DMS53 treated with DMSO at 0.1 percent for 48 hours (cell line): ENCODE data around the gene BCO2.

Source experiments
- DNase-seq: peaks from one replicate; lab custom pipeline; 2025; ENCODE audit not compliant: unreplicated experiment; lab: John Stamatoyannopoulos, UW

BCO2 gene

DNA sequence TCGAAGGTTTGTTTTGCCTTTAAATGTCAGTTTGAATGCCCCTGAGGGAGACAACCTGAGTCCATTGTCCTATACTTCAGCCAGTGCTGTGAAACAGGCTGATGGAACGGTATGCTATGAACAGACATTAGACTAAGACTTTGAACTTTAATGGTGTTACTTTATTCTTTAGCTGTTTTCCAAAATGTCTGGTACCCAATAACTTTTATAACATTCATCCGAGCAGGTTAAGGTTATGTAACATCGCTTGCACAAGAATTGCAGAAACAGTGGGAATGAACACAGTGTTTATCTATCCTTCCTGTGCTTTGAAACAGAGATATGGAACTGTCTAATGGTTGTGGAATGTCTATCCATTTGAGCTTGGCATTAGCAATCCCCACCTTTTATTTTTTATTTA is 38.4 kb downstream of the BCO2 start:
- DNase-seq, result no peak

- DNase-seq, result no peak
These were observed 40.3 kb downstream of the BCO2 start for GRCh38 chr11:112215621-112216020.

DNA sequence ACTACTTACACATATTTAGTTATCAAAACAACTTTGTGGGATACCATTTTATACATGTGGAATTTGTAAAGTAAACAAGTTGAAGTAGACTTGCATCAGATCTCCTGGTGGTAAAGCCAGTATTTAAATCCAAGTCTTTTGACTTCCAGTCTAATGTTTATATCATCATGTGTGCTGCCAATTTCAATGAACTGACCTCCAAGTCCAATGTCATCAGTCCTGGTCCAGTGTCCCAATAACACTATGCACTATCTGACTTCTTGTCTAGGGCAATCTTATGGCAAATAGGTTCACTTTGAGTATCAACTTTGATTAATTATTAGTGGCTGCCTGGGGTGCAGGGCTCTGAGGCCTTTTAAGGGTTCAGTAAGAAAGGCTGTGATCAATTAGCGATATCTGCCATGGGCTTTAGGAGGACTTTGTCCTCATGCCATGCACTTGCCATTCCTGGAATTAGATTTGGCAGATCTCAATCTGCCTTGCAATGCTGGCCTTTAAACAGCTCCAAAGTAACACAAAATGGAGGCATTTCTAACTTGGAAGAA is 41.3 kb downstream of the BCO2 start:
- no peak for DNase-seq

GRCh38 chr11:112219476-112220232 is 44.3 kb downstream of the BCO2 start:
- peak; percentile 75 for DNase-seq

DNA sequence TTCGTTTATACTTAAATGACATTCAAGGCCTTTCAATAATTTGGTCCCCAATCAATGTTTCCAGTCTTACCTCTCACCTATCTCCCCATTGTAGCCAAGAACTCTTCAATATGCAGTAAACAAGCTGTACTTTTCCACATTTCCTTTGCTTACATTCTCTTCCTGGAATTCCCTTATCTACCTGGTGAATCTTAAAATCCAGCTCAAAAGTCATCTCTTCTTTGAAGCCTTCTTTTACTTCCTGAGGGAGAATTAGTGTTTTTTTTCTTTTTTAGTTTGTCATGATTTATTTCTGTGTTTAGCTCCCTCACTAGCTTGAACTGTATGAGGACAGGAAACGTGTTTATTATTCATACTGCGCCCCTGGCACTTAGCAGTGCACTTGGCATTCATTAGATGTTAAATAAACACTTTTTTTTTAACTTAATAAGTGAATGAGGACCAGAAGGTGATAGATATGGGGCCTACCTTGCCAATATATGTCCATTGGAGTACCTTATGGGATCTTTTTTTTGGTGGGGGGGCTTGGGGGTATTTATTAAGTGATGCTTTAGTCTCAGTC is 46.0 kb downstream of the BCO2 start:
- no peak for DNase-seq

DNA sequence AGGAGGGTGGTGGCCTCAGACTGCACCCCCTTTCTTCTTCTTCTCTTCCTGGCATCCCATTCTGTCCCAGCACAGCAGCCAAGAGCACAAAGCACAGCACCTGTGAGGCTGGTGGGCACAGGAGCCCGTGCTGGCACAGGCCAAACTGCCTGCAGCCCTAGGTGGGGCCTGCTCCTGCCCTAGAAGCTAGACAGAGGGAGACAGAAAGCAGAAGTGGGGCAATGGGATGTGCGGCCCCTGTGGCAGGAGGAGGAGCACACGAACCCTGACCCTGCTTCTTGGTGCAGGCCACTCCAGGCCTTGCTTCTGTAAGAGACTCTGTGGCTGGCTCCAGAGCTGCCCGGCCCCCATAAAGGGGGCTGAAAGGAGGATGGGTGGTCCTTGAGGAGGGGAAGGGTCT is 47.0 kb downstream of the BCO2 start:
- no peak for DNase-seq

GRCh38 chr11:112223121-112223520 is 47.8 kb downstream of the BCO2 start:
- no peak for DNase-seq

DNA sequence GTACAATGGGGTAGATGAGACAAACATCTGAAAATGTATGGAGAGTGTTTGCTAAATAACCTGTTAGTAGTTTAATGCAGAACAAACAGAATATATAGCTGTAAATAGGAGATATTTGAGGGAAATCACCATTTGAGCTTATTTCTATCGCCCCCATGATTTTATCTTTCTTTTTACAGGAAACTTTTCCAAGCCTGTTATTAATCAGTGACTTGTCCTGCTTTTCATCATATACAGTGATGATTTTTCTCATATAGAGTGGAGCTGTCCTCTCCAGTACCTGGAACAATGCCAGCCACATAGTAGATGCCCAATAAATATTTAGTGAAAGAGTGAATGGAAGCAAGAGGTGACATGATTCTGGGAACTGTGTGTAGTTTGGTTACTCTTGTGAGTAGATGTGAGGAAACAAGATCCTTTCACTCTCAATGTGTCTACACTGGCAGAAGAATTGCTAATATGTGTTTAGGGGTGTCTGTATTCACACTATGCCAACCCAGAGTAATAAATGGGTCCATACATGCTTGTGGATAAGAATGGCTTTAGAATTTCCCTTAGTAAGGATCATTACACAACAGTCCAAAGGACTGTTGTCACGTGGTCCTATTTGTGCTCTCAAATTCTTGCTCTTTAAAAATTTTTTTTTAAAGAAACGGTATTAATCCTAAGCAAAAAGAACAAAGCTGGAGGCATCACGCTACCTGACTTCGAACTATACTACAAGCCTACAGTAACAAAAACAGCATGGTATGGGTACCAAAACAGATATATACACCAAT is 48.6 kb downstream of the BCO2 start:
- no peak for DNase-seq

DNA sequence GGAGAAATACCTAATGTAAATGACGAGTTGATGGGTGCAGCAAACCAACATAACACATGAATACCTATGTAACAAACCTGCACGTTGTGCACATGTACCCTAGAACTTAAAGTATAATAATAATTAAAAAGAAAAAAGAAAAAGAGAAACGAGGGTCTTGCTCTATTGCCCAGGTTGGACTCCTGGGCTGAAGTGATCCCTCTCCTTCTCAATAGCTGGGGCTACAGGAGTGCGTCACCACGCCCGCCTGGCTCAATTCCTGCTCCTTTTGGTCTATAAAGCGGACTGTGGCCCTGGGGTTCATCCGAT is 50.4 kb downstream of the BCO2 start:
- DNase-seq, result no peak

DNA sequence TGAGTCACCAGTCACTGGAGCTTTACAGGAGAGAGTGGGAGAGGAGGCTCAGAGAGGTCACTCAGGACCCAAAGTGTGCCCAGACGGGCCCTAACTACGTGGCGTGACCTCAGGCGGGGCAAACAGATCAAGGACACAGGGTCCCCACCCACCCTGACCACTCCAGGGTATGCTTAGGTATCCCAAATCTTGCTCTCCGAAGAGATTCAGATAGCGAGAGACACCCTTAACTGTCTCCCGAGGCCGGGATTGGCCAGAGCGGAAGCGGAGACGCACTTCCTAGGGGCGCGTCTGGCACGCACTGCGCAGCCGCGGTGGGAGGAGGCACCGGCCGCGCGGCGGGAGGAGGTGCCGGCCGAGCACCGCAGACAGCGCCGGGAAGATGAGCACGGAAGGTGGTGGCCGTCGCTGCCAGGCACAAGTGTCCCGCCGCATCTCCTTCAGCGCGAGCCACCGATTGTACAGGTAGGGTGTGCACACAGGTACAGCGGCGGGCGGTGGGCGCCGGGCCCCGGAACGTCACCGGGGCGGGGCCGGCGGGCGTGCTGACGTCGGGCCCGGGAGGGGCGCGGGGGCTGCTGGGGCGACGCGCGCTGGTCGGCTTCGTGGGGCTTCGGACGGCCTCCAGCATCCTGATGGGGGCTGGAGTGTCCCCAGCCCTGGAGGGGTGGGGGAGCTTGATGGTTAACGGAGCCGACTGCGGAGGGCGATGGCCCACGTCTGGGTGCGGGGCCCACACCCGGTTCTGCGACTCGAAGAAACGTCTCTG is 50.9 kb downstream of the BCO2 start, which contains the start of gene PTS:
Gene PTS, plus strand, starts transcription at position 367 of the 769 bp plus-strand sequence. Its CDS starts 16 bp downstream, at position 383.
- DNase-seq, result peak; percentile 86

- DNase-seq, result no peak
These were observed 51.6 kb downstream of the BCO2 start for GRCh38 chr11:112226831-112227401.

GRCh38 chr11:112227471-112227870 is 52.2 kb downstream of the BCO2 start:
- no peak for DNase-seq

DNA sequence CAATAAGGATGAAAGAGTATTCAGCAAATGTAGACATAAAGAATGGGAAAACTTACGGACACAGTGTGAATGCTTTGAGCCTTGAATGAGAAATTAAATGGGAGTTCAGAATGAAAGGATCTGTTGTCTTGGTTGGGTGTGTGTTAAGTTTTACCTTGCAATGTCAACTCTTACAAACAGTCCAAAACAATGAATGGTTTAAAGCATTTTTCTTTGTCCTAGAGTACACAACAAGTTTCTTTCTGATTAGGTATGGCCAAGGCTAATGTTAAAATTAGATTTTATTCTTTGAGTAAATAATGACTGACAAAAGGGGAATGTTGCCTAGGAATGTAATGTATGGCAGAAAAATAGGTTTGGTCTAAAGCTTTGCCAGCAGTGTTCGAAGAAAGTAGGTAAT is 53.4 kb downstream of the BCO2 start:
- no peak for DNase-seq

GRCh38 chr11:112229159-112229558 is 53.8 kb downstream of the BCO2 start:
- DNase-seq, result no peak

DNA sequence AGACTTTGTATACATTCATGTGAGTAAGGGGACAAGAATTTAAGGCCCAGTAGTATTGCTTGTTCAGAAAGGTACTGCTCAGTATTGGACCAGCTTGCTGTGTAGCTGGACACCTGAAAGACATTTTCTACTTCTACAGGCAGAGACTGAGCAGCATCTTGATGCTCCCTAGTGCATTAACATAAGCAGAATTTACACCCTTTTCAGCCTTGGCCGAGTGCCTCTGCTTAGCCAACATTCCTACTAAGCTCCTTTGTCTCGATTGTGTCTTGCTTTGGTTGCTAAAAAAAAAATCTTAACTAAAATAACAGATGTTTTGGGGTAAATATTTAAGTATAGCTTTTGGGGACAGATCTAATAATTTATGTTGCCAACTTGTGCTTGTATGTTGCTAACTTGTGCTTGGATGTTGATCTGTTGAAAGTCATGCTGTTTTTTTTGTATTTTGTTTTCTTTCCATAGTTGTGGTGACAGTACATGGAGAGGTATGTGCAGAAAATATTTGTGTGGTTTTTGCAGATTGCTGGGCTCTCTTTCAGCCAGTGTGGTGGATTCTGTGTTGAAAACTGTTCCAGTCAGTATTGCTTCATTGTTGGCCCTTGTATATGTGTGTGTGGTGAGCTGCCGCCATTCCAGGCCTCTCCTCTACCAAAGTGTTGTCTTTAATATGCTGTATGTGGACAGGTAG is 54.6 kb downstream of the BCO2 start:
- DNase-seq, result no peak

GRCh38 chr11:112231952-112232351 is 56.6 kb downstream of the BCO2 start:
- no peak for DNase-seq

DNA sequence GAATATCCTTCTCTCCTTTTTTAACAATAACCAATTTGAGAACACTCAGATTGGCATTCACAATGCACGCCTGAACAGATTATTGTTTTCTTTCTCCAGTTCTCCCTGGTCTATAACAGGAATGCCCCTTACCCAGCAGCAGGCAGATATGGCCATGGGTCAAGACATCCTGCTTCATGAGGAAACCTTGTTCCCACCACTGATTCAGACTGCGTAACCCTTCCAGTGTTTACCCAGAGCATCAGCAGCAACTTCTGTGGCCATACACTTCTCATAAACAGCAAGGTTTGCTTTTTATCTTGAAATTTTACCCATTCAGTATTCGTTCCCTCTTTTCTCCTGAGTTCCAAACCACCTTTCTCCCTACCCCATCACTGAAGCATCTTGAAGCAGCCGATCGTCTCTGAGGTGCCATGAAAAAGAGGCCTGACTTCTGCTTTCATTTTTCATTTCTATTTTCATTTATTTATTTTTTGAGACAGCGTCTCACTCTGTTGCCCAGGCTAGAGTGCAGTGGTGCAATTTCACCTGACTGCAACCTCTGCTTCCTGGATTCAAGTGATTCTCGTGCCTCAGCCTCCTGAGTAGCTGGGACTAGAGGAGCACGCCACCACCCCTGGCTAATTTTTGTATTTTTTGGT is 60.6 kb downstream of the BCO2 start:
- no peak for DNase-seq

GRCh38 chr11:112237451-112237850 is 62.1 kb downstream of the BCO2 start:
- no peak for DNase-seq

DNA sequence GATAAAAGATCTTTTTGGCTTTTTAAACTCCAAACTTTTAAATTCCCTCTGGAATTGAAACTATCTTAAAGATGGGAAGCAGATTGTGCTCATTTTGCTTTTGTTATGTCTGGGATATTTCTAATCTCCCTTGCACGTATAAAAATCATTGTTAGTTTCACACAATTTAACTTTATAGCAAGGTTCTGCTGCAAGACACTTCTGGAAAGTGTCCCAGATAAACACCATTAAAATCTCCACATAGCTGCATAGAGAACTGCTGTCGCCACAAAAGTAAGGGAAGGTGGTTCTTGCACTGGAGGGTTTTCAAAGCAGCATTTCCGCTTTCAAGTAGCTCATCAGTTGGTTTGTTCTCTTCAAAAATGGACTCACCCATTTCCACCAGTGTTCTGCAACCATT is 62.7 kb downstream of the BCO2 start:
- DNase-seq, result no peak

DNA sequence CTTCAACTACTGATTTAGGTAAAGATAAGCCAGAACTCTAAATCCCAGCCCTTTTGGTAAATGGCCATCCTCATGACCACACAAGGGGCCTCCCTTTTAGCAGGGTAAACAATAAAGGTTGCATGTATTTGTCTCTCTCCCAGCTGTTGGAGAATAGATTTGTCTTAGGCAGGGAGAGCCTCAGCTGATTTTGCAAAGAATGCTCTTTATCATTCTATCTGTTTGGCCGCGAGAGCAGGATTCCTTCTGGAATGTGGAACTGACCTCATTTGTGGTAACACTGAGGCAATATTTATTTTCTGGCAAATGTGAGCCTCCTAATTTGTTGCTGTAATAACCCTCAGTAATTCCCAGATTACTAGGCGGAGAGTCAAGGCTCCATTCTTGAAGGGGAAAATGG is 66.2 kb downstream of the BCO2 start:
- DNase-seq, result no peak
